Ascending aorta (tissue), 2 donors: ENCODE measurements around the gene C1GALT1C1L. TPM values are rescaled to one million over a fixed set of nuclear protein-coding genes. Genes with fewer than 3 reads are reported as not detected.

ENCODE experiments used
- DNase-seq, 2 donors: peaks; one replicate each; pipeline ENCODE4 v3.0.0-alpha.2; 2019; ENCODE audit warnings: low spot score in 2 of 2
- H3K27ac ChIP-seq, 2 donors: fragments of 200-600 bp; sonication (generic); one replicate each; pipeline ENCODE4 v1.5.1; 2016 to 2017; ENCODE audit warnings: mild to moderate bottlenecking in 1 of 2
- H3K27me3 ChIP-seq: fragments of 200-600 bp; sonication (generic); one replicate; pipeline ENCODE4 v1.5.1; 2017
- H3K36me3 ChIP-seq, 2 donors: fragments of 200-600 bp; sonication (generic); one replicate each; pipeline ENCODE4 v1.5.1; 2016
- H3K4me1 ChIP-seq, 2 donors: fragments of 200-600 bp; sonication (generic); one replicate each; pipeline ENCODE4 v1.5.1; 2016 to 2017; ENCODE audit warnings: mild to moderate bottlenecking in 1 of 2
- H3K4me3 ChIP-seq, 2 donors: fragments of 200-600 bp; sonication (generic); one replicate each; pipeline ENCODE4 v1.5.1; 2016 to 2017; ENCODE audit warnings: mild to moderate bottlenecking in 1 of 2
- H3K9me3 ChIP-seq, 2 donors: fragments of 200-600 bp; sonication (generic); one replicate each; pipeline ENCODE4 v1.5.1; 2016
- CTCF ChIP-seq, 3 experiments: fragments of 200-600 bp in 2 of 3; fragments of 450-650 bp in 1 of 3; sonication (generic) in 2 of 3; IDR thresholded peaks; one replicate each; pipeline ENCODE4 v1.5.1; 2016 to 2019; ENCODE audit warnings: antibody characterized with exemption in 3 of 3, mild to moderate bottlenecking in 1 of 3, moderate library complexity in 1 of 3
- intact Hi-C: fragments of 100-400 bp; cut with DNase I; formaldehyde crosslinking; loops from one replicate; pipeline ENCODE4 v1.15.1; 2023
- total RNA-seq: library from RNA; depleted of rRNA; stranded (reverse); fragments of >200 nt; gene quantifications from one replicate; pipeline ENCODE4 v1.1.0, GENCODE V29; 2016

The C1GALT1C1L gene
- not detected for total RNA-seq

- peak within 1 kb of the TSS; percentile 51 to 68 for H3K4me3 ChIP-seq
- H3K9me3 ChIP-seq: no peaks in the 10 kb centered on the region
- H3K4me1 ChIP-seq: no peaks in the 10 kb centered on the region
- no peak for TF ChIP-seq CTCF (IDR thresholded peaks at IDR 0.05)
- intact Hi-C loops: no loop called here
- no peaks in the 10 kb centered on the region for H3K27me3 ChIP-seq
- peak in 1 of 2 donors; percentile 76 for DNase-seq
- no peak within 1 kb of the TSS for H3K27ac ChIP-seq
- no peaks in the 10 kb centered on the region for H3K36me3 ChIP-seq
Measured at GRCh38 chr2:43676322-43677050, at the start of gene C1GALT1C1L. TSS of gene C1GALT1C1L (minus strand) at chr2:43676429. CDS start at chr2:43676322, 107 bp downstream.

GRCh38 chr2:43725711-43726246, 49.5 kb upstream of the C1GALT1C1L start:
- no peaks in the 10 kb centered on the region for H3K4me1 ChIP-seq
- no peak overlapping the region for H3K4me3 ChIP-seq
- no peaks in the 10 kb centered on the region for H3K9me3 ChIP-seq
- H3K27ac ChIP-seq: no peak overlapping the region
- no peaks in the 10 kb centered on the region for H3K36me3 ChIP-seq
- intact Hi-C loops: no loop called here
- TF ChIP-seq CTCF (IDR thresholded peaks at IDR 0.05): no peak
- DNase-seq: no peak
- no peaks in the 10 kb centered on the region for H3K27me3 ChIP-seq

- intact Hi-C loops: no loop called here
- no peak for TF ChIP-seq CTCF (IDR thresholded peaks at IDR 0.05)
- no peaks in the 10 kb centered on the region for H3K36me3 ChIP-seq
- H3K4me3 ChIP-seq: no peak overlapping the region
- no peaks in the 10 kb centered on the region for H3K4me1 ChIP-seq
- no peaks in the 10 kb centered on the region for H3K9me3 ChIP-seq
- H3K27me3 ChIP-seq: no peaks in the 10 kb centered on the region
- H3K27ac ChIP-seq: no peak overlapping the region
- no peak for DNase-seq
Measured at GRCh38 chr2:43724728-43725526, 48.7 kb upstream of the C1GALT1C1L start.

GRCh38 chr2:43718530-43719124, 42.4 kb upstream of the C1GALT1C1L start:
- H3K4me1 ChIP-seq: no peaks in the 10 kb centered on the region
- H3K27ac ChIP-seq: no peak overlapping the region
- no peak for DNase-seq
- no peaks in the 10 kb centered on the region for H3K27me3 ChIP-seq
- H3K9me3 ChIP-seq: no peaks in the 10 kb centered on the region
- TF ChIP-seq CTCF (IDR thresholded peaks at IDR 0.05): no peak
- intact Hi-C loops: no loop called here
- H3K4me3 ChIP-seq: no peak overlapping the region
- H3K36me3 ChIP-seq: no peaks in the 10 kb centered on the region

GRCh38 chr2:43717322-43717721, 41.1 kb upstream of the C1GALT1C1L start:
- intact Hi-C loops: no loop called here
- H3K36me3 ChIP-seq: no peaks in the 10 kb centered on the region
- no peaks in the 10 kb centered on the region for H3K9me3 ChIP-seq
- H3K4me1 ChIP-seq: no peaks in the 10 kb centered on the region
- no peak overlapping the region for H3K4me3 ChIP-seq
- no peaks in the 10 kb centered on the region for H3K27me3 ChIP-seq
- no peak for DNase-seq
- no peak for TF ChIP-seq CTCF (IDR thresholded peaks at IDR 0.05)
- no peak overlapping the region for H3K27ac ChIP-seq
